ENCODE data around the gene RGL4. TPM values are rescaled to one million over a fixed set of nuclear protein-coding genes. Genes with fewer than 3 reads are reported as not detected.

RGL4 gene
- total and polyA plus RNA-seq, 2 donors from 2014 or later = 0.60 to 0.80 TPM

DNA sequence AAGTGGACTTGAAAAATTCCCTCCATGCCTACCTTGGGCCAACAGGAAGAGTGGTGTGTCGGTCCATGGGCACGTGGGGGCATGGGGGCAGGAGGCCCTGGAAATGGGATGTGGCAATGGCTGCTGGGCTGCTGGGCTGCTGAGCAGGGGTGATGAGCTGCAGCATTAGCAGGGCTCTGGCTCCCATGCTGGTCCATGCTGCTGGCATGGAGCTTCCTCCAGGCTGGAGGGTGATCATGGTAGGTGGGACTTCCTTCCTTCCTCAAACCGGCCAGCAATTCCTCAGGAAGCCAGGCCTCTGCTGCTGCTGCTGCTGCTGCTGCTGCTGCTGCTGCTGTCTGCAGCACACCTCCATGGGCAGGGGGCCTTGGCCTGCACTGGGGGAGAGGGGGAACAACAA lies 4.3 kb downstream of the RGL4 start:
- Histone ChIP-seq H3K27ac (ENCODE audit: low read depth in 2 of 2, low read length in 2 of 2) (no peak overlapping the region), H3K4me1 (ENCODE audit: control insufficient read depth in 2 of 3, insufficient read depth in 2 of 3, low read depth in 1 of 3, low read length in 3 of 3) (no peaks in the 10 kb centered on the region), H3K4me3 (ENCODE audit: low read length in 3 of 3) (no peak overlapping the region), H3K9ac (ENCODE audit: low read length in 3 of 3) (no peak overlapping the region), H3K27me3 (ENCODE audit: control insufficient read depth, insufficient read depth, low read length) (no peaks in the 10 kb centered on the region), H3K36me3 (ENCODE audit: control insufficient read depth in 2 of 3, insufficient read depth in 3 of 3, low read length in 3 of 3) (peaks cover under 1 to 49% (median 27%) of the 10 kb centered on the region in 3 donors), H3K9me3 (ENCODE audit: control insufficient read depth in 2 of 3, insufficient read depth in 1 of 3, low read length in 3 of 3) (no peaks in the 10 kb centered on the region)
- FAIRE-seq (no peak), DNase-seq (peak in 1 of 5 donors; percentile 50)
- TF ChIP-seq, protein P1, sequence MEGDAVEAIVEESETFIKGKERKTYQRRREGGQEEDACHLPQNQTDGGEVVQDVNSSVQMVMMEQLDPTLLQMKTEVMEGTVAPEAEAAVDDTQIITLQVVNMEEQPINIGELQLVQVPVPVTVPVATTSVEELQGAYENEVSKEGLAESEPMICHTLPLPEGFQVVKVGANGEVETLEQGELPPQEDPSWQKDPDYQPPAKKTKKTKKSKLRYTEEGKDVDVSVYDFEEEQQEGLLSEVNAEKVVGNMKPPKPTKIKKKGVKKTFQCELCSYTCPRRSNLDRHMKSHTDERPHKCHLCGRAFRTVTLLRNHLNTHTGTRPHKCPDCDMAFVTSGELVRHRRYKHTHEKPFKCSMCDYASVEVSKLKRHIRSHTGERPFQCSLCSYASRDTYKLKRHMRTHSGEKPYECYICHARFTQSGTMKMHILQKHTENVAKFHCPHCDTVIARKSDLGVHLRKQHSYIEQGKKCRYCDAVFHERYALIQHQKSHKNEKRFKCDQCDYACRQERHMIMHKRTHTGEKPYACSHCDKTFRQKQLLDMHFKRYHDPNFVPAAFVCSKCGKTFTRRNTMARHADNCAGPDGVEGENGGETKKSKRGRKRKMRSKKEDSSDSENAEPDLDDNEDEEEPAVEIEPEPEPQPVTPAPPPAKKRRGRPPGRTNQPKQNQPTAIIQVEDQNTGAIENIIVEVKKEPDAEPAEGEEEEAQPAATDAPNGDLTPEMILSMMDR (IDR thresholded peaks at IDR 0.05; ENCODE audit: borderline replicate concordance, extremely low read depth, insufficient read depth) = no peak
- intact Hi-C loops (cut with DNase I) = no loop called here

GRCh38 chr22:23695571-23696325 lies 4.9 kb downstream of the RGL4 start:
- Histone ChIP-seq H3K4me1 (ENCODE audit: control insufficient read depth in 2 of 3, insufficient read depth in 2 of 3, low read depth in 1 of 3, low read length in 3 of 3) (no peaks in the 10 kb centered on the region), H3K36me3 (ENCODE audit: control insufficient read depth in 2 of 3, insufficient read depth in 3 of 3, low read length in 3 of 3) (peaks cover 4 to 49% (median 29%) of the 10 kb centered on the region in 3 donors), H3K27ac (ENCODE audit: low read depth in 2 of 2, low read length in 2 of 2) (no peak overlapping the region), H3K9ac (ENCODE audit: low read length in 3 of 3) (no peak overlapping the region), H3K9me3 (ENCODE audit: control insufficient read depth in 2 of 3, insufficient read depth in 1 of 3, low read length in 3 of 3) (no peaks in the 10 kb centered on the region), H3K4me3 (ENCODE audit: low read length in 3 of 3) (no peak overlapping the region), H3K27me3 (ENCODE audit: control insufficient read depth, insufficient read depth, low read length) (no peaks in the 10 kb centered on the region)
- intact Hi-C loops (cut with DNase I) = no loop called here
- TF ChIP-seq, protein P1 (IDR thresholded peaks at IDR 0.05; ENCODE audit: borderline replicate concordance, extremely low read depth, insufficient read depth) = no peak
- no peak for FAIRE-seq
- DNase-seq = peak in 1 of 5 donors; percentile 24

- Histone ChIP-seq H3K9me3 (ENCODE audit: control insufficient read depth in 2 of 3, insufficient read depth in 1 of 3, low read length in 3 of 3) (no peaks in the 10 kb centered on the region), H3K4me3 (ENCODE audit: low read length in 3 of 3) (no peak overlapping the region), H3K27ac (ENCODE audit: low read depth in 2 of 2, low read length in 2 of 2) (no peak overlapping the region), H3K27me3 (ENCODE audit: control insufficient read depth, insufficient read depth, low read length) (no peaks in the 10 kb centered on the region), H3K4me1 (ENCODE audit: control insufficient read depth in 2 of 3, insufficient read depth in 2 of 3, low read depth in 1 of 3, low read length in 3 of 3) (no peaks in the 10 kb centered on the region), H3K36me3 (ENCODE audit: control insufficient read depth in 2 of 3, insufficient read depth in 3 of 3, low read length in 3 of 3) (peaks cover 4 to 52% (median 29%) of the 10 kb centered on the region in 3 donors), H3K9ac (ENCODE audit: low read length in 3 of 3) (no peak overlapping the region)
- FAIRE-seq (no peak), DNase-seq (no peak)
- intact Hi-C loops (cut with DNase I) = no loop called here
- TF ChIP-seq, protein P1 (IDR thresholded peaks at IDR 0.05; ENCODE audit: borderline replicate concordance, extremely low read depth, insufficient read depth) = no peak
These were observed 5.6 kb downstream of the RGL4 start for GRCh38 chr22:23696326-23696851.
